GM21390 (cell line): ENCODE results near the gene MSL1.
A peak's percentile ranks its signal among the peaks of the same experiment; 100 is the strongest.
"Not testable (repeated sequence)": the region's sequence is repeated elsewhere in the genome, so short reads cannot be mapped to it uniquely, and the experiment has no call there.

Source experiments
- ATAC-seq: cut with Tn5 transposase; IDR thresholded peaks from one replicate; pipeline ENCODE4 v1.9.1; 2021; ENCODE audit not compliant: unreplicated experiment

MSL1 gene

GRCh38 chr17:40124279-40125141 is 2.7 kb downstream of the MSL1 start:
- no peak for ATAC-seq

GRCh38 chr17:40129498-40129897 is 7.7 kb downstream of the MSL1 start:
- no peak for ATAC-seq

- ATAC-seq = no peak
Measured at GRCh38 chr17:40130352-40131042, 8.7 kb downstream of the MSL1 start.

- no peak for ATAC-seq
Measured at GRCh38 chr17:40134184-40134583, 12.4 kb downstream of the MSL1 start.

GRCh38 chr17:40135817-40136216 is 14.0 kb downstream of the MSL1 start:
- ATAC-seq = no peak

GRCh38 chr17:40139566-40140058 is 17.8 kb downstream of the MSL1 start:
- ATAC-seq = no peak

GRCh38 chr17:40143166-40143565 is 21.4 kb downstream of the MSL1 start:
- not testable (repeated sequence) for ATAC-seq

GRCh38 chr17:40145476-40145875 is 23.7 kb downstream of the MSL1 start:
- ATAC-seq = no peak

- no peak for ATAC-seq
Measured at GRCh38 chr17:40148527-40148926, 26.8 kb downstream of the MSL1 start.

- ATAC-seq = no peak
Measured at GRCh38 chr17:40150276-40150675, 28.5 kb downstream of the MSL1 start.

GRCh38 chr17:40151414-40151963 is 29.7 kb downstream of the MSL1 start:
- ATAC-seq = no peak

GRCh38 chr17:40153603-40154236 is 31.9 kb downstream of the MSL1 start:
- peak; percentile 64 for ATAC-seq

- ATAC-seq = no peak
Measured at GRCh38 chr17:40157973-40158372, 36.2 kb downstream of the MSL1 start.

- no peak for ATAC-seq
Measured at GRCh38 chr17:40158438-40159013, 36.8 kb downstream of the MSL1 start.

- ATAC-seq = no peak
Measured at GRCh38 chr17:40159456-40159855, 37.7 kb downstream of the MSL1 start.

GRCh38 chr17:40167685-40168261 is 46.0 kb downstream of the MSL1 start:
- ATAC-seq = no peak

GRCh38 chr17:40168262-40168832 is 46.6 kb downstream of the MSL1 start:
- ATAC-seq = no peak

- ATAC-seq = no peak
Measured at GRCh38 chr17:40170325-40170724, 48.6 kb downstream of the MSL1 start.

GRCh38 chr17:40171750-40172149 is 50.0 kb downstream of the MSL1 start:
- ATAC-seq = no peak

- no peak for ATAC-seq
Measured at GRCh38 chr17:40173091-40173777, 51.5 kb downstream of the MSL1 start.
